KOPT-K1 (cell line): Measurements from ENCODE around the gene ZNF672.
A peak's percentile ranks its signal among the peaks of the same experiment; 100 is the strongest.
"Not testable (repeated sequence)": the region's sequence is repeated elsewhere in the genome, so short reads cannot be mapped to it uniquely, and the experiment has no call there.

ENCODE experiments used
- H3K27ac ChIP-seq: fragments of 200-600 bp; sonication (generic); 2 replicates; pipeline ENCODE4 v1.5.1; 2016; ENCODE audit warnings: antibody characterized with exemption, mild to moderate bottlenecking, low read depth, low read length; ENCODE audit not compliant: poor library complexity, severe bottlenecking
- H3K36me3 ChIP-seq: fragments of 200-600 bp; sonication (generic); 2 replicates; pipeline ENCODE4 v1.5.1; 2017; ENCODE audit warnings: antibody characterized with exemption, mild to moderate bottlenecking, low read length, moderate library complexity; ENCODE audit not compliant: insufficient read depth
- H3K9me3 ChIP-seq: fragments of 200-600 bp; sonication (generic); 2 replicates; pipeline ENCODE4 v1.5.1; 2017; ENCODE audit warnings: antibody characterized with exemption, low read length, mild to moderate bottlenecking; ENCODE audit not compliant: insufficient read depth, poor library complexity, severe bottlenecking

ZNF672 gene

DNA sequence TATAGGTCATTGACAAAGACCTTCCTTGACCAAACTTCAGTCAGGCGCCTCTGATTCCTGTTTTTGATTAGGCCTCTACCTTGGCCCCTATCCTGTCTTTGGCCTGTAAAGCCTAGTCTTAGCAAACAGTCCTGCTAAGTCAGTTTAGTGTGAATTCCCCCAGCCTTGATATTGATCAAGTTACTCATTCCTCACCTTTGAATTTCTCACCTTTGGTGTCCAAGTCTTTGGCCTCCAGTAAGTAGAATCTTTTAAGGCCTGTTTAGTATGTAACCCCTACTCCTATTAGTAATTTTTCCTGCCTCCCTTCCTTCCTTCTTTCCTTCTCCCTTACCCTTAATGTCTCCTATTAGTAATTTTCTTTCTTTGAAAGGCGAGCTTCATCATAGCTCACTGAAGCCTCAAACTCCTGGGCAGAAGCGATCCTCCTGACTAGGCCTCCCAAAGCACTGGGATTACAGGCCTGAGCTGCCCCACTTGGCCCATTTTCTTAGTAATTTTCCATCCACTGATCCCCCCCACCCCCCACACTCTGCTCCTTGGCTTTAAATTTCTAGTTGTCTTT is 33.9 kb downstream of the ZNF672 start:
- H3K27ac ChIP-seq, result no peak overlapping the region
- H3K36me3 ChIP-seq, result no peaks in the 10 kb centered on the region
- H3K9me3 ChIP-seq, result no peaks in the 10 kb centered on the region

DNA sequence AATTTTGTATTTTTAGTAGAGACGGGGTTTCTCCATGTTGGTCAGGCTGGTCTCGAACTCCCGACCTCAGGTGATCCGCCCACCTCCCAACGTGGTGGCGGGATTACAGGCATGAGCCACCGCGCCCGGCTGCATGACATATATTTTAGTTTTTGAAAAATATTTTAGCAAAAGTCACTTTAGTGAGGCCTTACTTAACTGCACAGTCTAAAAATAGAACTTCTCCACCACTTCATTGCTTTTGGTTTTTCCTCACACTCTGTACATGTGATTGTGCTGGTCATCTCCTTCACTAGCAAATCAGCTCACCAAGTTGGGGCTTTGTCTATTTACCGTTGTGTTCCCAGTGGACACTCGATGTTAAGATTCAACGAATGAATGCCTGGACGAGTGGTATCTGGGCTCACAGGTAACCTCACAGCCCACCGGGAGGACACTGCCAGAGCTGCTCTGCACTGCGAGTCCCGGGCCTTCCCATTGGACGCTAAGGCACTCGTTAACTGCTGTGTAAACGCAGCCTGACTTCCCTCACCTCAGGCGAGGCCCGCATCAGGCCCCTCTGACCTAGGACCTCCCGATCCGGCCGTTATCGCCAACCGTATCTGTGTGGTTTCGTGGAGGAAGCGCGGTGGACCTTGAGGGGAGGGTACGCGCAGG is 34.9 kb downstream of the ZNF672 start:
- Histone ChIP-seq H3K9me3 (no peaks in the 10 kb centered on the region), H3K36me3 (no peaks in the 10 kb centered on the region)

GRCh38 chr1:248873409-248873992 is 35.5 kb downstream of the ZNF672 start:
- Histone ChIP-seq H3K36me3 (no peaks in the 10 kb centered on the region), H3K27ac (peak overlapping the region; percentile 73), H3K9me3 (no peaks in the 10 kb centered on the region)

More for the DNA sequence above, 34.9 kb downstream of the ZNF672 start:
- H3K27ac ChIP-seq, result peak overlapping the region; percentile 73

DNA sequence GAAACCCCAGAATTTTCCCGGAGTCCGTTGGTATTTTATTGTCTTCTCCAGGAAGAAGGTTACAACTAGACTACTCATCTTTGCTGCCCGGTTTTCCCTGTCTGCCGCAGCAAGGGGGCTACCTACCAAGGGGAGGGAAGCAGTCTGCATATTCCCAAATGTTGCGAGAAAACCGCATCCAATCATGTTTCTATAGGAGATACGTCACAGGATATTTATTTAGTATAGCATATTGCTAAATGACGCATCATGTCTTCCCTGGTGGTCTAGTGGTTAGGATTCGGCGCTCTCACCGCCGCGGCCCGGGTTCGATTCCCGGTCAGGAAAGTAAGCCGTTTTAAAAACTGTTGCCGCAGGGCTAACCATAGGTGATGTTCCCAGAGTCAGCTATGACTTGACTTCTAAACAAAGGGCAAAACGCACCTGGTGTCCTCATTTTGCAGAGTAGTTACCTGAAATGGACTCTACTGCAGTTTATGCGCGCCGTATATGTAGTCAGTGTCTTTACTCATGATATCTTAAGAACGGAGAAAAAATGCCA is 36.0 kb downstream of the ZNF672 start:
- Histone ChIP-seq H3K27ac (peak overlapping the region; percentile 73), H3K36me3 (no peaks in the 10 kb centered on the region), H3K9me3 (no peaks in the 10 kb centered on the region)

GRCh38 chr1:248881261-248881660 is 43.2 kb downstream of the ZNF672 start:
- H3K9me3 ChIP-seq, result no peaks in the 10 kb centered on the region
- H3K36me3 ChIP-seq, result no peaks in the 10 kb centered on the region
- H3K27ac ChIP-seq, result no peak overlapping the region

DNA sequence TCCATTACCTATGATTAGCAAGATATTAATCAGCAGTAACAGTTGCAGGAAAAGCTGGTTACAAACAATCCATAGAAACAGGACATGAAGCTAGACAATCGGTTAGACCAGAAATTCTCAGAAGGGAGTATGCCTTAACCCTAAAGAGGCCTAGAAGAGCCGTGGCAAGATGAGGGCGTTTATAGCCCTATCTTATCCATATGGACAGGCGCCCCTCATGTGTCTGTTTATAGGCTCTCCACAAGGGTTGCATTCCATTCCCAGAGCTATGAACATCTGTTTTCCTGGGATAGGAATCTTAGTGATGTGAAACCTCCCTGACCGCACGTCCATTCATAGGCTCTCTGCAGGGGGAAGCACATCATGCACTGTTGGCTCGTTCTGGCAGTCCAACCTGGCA is 44.4 kb downstream of the ZNF672 start:
- H3K36me3 ChIP-seq, H3K9me3 ChIP-seq, H3K27ac ChIP-seq: not testable (repeated sequence)

- Histone ChIP-seq H3K27ac (no peak overlapping the region), H3K9me3 (no peaks in the 10 kb centered on the region), H3K36me3 (no peaks in the 10 kb centered on the region)
These were observed 46.7 kb downstream of the ZNF672 start for GRCh38 chr1:248884632-248885295.

DNA sequence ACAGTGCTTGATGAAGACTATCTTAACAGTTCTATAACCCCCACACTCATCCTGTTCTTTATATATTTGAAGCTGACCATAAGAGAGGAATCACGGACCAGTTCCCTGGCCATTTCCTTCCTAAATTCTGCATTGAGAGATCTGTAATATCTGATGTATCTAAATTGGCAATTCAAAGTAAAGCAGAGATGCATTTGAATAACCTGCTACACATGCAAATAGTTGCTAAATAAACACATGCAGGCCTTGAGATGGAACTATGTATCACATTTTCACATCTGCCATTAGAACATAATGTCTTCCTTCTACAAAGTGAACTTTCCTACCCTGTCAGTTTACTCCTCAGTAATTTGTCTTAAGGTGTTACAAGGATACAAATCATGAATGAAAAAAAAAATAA is 47.6 kb downstream of the ZNF672 start:
- H3K27ac ChIP-seq, result no peak overlapping the region
- no peaks in the 10 kb centered on the region for H3K9me3 ChIP-seq
- no peaks in the 10 kb centered on the region for H3K36me3 ChIP-seq

DNA sequence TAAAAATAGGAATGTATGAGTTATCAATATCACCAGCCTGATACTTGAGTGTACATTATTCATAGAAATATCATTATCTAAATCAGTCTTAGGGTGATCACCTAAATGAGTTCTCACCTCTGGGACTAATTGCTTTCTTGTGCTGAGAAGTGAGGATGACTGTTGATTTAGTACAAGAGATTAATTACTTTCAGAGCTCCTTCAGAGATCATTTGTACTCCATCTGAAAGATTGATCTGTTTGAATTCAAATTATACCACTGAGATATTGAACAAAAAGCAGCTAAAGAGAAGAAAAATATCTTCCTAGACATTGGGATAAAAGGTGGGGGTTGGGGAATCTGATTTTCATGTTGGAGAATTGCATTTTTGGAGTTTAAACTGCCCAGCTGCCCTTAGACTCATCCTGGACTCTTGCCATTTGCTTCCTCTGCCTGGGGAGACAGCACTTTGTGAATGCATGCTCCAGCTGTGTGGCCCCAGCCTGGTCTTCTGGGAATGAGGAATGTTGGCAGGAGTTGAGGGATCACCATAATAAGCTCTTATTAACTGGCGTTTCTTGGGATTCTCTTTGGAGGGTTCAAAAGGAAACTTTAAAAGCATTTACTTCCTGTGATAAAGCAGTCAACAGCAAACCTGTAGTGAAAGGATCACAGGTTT is 48.3 kb downstream of the ZNF672 start:
- Histone ChIP-seq H3K36me3 (no peaks in the 10 kb centered on the region), H3K9me3 (no peaks in the 10 kb centered on the region), H3K27ac (no peak overlapping the region)

- not testable (repeated sequence) for H3K36me3 ChIP-seq, H3K27ac ChIP-seq, H3K9me3 ChIP-seq
These were observed 51.9 kb downstream of the ZNF672 start for GRCh38 chr1:248889914-248890243.

- Histone ChIP-seq H3K27ac (no peak overlapping the region), H3K9me3 (no peaks in the 10 kb centered on the region), H3K36me3 (no peaks in the 10 kb centered on the region)
These were observed 52.8 kb downstream of the ZNF672 start for GRCh38 chr1:248890549-248891498.

- no peaks in the 10 kb centered on the region for H3K9me3 ChIP-seq
- H3K36me3 ChIP-seq, result no peaks in the 10 kb centered on the region
- H3K27ac ChIP-seq, result no peak overlapping the region
These were observed 53.7 kb downstream of the ZNF672 start for GRCh38 chr1:248891758-248892157.

DNA sequence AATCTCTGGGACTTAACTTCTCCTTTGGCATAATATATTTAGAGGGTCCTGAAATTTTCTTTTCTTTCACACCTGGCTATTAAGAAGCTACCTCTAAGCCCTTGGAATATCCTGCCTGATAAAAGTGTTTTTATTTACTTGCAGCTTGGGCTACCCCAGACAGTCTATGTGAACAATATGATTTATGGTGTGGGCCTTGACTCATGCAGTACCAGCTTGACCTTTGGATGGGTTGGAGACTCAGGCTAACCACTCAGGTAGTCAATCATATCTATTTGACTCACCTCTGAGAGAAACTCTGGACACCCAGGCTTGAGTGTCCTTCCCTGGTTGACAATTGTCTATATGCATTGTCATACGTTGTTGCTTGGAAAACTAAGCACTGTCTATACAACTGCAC is 54.6 kb downstream of the ZNF672 start:
- Histone ChIP-seq H3K27ac (no peak overlapping the region), H3K9me3 (no peaks in the 10 kb centered on the region), H3K36me3 (no peaks in the 10 kb centered on the region)

DNA sequence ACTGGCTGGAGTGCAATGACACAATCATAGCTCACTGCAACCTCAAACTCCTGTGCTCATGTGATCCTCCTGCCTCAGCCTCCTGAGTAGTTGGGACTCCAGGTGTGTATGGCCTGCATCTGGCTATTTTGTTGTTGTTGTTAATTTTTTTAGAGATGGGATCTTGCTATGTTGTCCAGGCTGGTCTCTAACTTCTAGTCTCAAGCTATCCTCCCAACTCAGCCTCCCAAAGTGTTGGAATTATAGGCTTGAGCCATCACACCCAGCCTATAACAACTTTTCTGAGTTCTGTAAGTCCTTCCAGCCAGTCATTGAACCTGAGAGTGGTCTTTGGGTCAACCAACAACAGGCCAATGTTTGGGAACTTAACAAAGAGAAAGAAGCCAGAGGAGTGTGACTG is 56.8 kb downstream of the ZNF672 start:
- Histone ChIP-seq H3K9me3 (no peaks in the 10 kb centered on the region), H3K27ac (no peak overlapping the region), H3K36me3 (no peaks in the 10 kb centered on the region)
